Keratinocyte (primary cell): Measurements from ENCODE around the gene ZCCHC3. TPM values are rescaled to one million over a fixed set of nuclear protein-coding genes. Genes with fewer than 3 reads are reported as not detected.
A peak's percentile ranks its signal among the peaks of the same experiment; 100 is the strongest.

Source experiments
- DNase-seq: peaks from one replicate; pipeline ENCODE4 v3.0.0-alpha.2; 2011; ENCODE audit warnings: low read depth, missing footprints, low spot score
- FAIRE-seq: peaks from 2 replicates; lab custom pipeline; 2011; peaks lifted over from hg19 to GRCh38; lab: Jason Lieb, UNC
- H2AFZ ChIP-seq: 2 replicates; pipeline ENCODE4 v1.6.0; 2012; ENCODE audit warnings: low read length, control low read depth, inconsistent platforms; ENCODE audit not compliant: control insufficient read depth
- H3K27ac ChIP-seq: 2 replicates; pipeline ENCODE4 v1.5.1; 2011; ENCODE audit warnings: low read length; ENCODE audit not compliant: control insufficient read depth, insufficient read depth
- H3K27me3 ChIP-seq: 3 replicates; pipeline ENCODE4 v1.6.0; 2011; ENCODE audit warnings: low read length; ENCODE audit not compliant: control insufficient read depth, insufficient read depth; ENCODE audit errors: extremely low read depth
- H3K36me3 ChIP-seq, 2 experiments: 2 replicates in 1 of 2; 3 replicates in 1 of 2; pipeline ENCODE4 v1.5.1; 2011; ENCODE audit warnings: low read length in 2 of 2, mild to moderate bottlenecking in 1 of 2; ENCODE audit not compliant: control insufficient read depth in 2 of 2, insufficient read depth in 2 of 2; ENCODE audit errors: extremely low read depth in 1 of 2
- H3K4me1 ChIP-seq: 3 replicates; pipeline ENCODE4 v1.5.1; 2011; ENCODE audit warnings: low read length; ENCODE audit not compliant: control insufficient read depth, insufficient read depth; ENCODE audit errors: extremely low read depth
- H3K4me2 ChIP-seq: 3 replicates; pipeline ENCODE4 v1.6.0; 2011; ENCODE audit warnings: low read depth, low read length; ENCODE audit not compliant: control insufficient read depth, insufficient read depth; ENCODE audit errors: extremely low read depth
- H3K4me3 ChIP-seq, 3 experiments: fragments of 200-600 bp in 1 of 3; sonication (generic) in 1 of 3; 2 replicates in 2 of 3; 3 replicates in 1 of 3; pipeline ENCODE4 v1.5.1; 2011 to 2016; ENCODE audit warnings: low read length in 3 of 3, mild to moderate bottlenecking in 3 of 3, control low read depth in 2 of 3, inconsistent platforms in 1 of 3, low read depth in 1 of 3, mixed read lengths in 1 of 3, mixed run types in 1 of 3, moderate library complexity in 1 of 3; ENCODE audit not compliant: control insufficient read depth in 2 of 3, insufficient read depth in 2 of 3; ENCODE audit errors: extremely low read depth in 1 of 3
- H3K79me2 ChIP-seq: 2 replicates; pipeline ENCODE4 v1.6.0; 2012; ENCODE audit warnings: low read length; ENCODE audit not compliant: control insufficient read depth, insufficient read depth
- H3K9ac ChIP-seq: 3 replicates; pipeline ENCODE4 v1.6.0; 2011; ENCODE audit warnings: low read length; ENCODE audit not compliant: control insufficient read depth, insufficient read depth; ENCODE audit errors: extremely low read depth
- H3K9me1 ChIP-seq: 3 replicates; pipeline ENCODE4 v1.6.0; 2011; ENCODE audit warnings: low read length; ENCODE audit not compliant: control insufficient read depth, insufficient read depth; ENCODE audit errors: extremely low read depth
- H3K9me3 ChIP-seq: 2 replicates; pipeline ENCODE4 v1.5.1; 2012; ENCODE audit warnings: low read depth, low read length; ENCODE audit not compliant: control insufficient read depth
- H4K20me1 ChIP-seq: 3 replicates; pipeline ENCODE4 v1.6.0; 2011; ENCODE audit warnings: low read length; ENCODE audit not compliant: control insufficient read depth, insufficient read depth; ENCODE audit errors: extremely low read depth
- CTCF ChIP-seq, 3 experiments: IDR thresholded peaks in 1 of 3; conservative IDR thresholded peaks in 1 of 3; optimal IDR thresholded peaks in 1 of 3; 2 replicates in 2 of 3; 3 replicates in 1 of 3; pipeline versions ENCODE3 to v1.5.1; 2011; ENCODE audit warnings: low read length in 3 of 3, mild to moderate bottlenecking in 3 of 3, moderate library complexity in 2 of 3, control low read depth in 1 of 3, inconsistent platforms in 1 of 3; ENCODE audit not compliant: insufficient read depth in 2 of 3; ENCODE audit errors: extremely low read depth in 1 of 3
- EZH2 ChIP-seq: IDR thresholded peaks from one replicate; pipeline ENCODE4 v1.6.1; 2012; ENCODE audit warnings: inconsistent platforms, mild to moderate bottlenecking, low read length, moderate library complexity
- dilution Hi-C: fragments of 300-500 bp; cut with MboI; formaldehyde crosslinking; loops from one replicate; pipeline ENCODE4 v1.7.0; 2020; ENCODE audit warnings: low sequenced_read_pairs; ENCODE audit not compliant: extremely low pct_ligation_motif_present
- polyA plus RNA-seq, 5 experiments: library from polyadenylated mRNA; depleted of rRNA in 3 of 5; stranded (reverse) in 3 of 5; stranded (forward) in 1 of 5; unstranded in 1 of 5; fragments of >200 nt; gene quantifications; 1 replicate in 1 of 5; 2 replicates in 3 of 5; 3 replicates in 1 of 5; pipeline versions ENCODE4 v1.2.1 to v1.2.3, GENCODE V29; 2011 to 2012; ENCODE audit warnings: missing spikeins in 2 of 5, low read depth in 1 of 5, low replicate concordance in 1 of 5

The ZCCHC3 gene
- polyA plus RNA-seq, 1 donor (not counting 4 experiments of a cell fraction or from before 2014, with no cell fraction given) = 5.7 TPM

GRCh38 chr20:278607-279571 is 18.5 kb upstream of the ZCCHC3 start:
- H3K36me3 ChIP-seq = no peaks in the 10 kb centered on the region
- peak overlapping the region; percentile 5 for H3K4me2 ChIP-seq
- no peak for DNase-seq
- H2AFZ ChIP-seq = peak overlapping the region; percentile 40
- TF ChIP-seq EZH2 = no peak
- peak; percentile 19 to 38 (median 28) for TF ChIP-seq CTCF (optimal IDR thresholded peaks at IDR 0.05 in 1 of 3, IDR thresholded peaks at IDR 0.05 in 1 of 3, conservative IDR thresholded peaks at IDR 0.05 in 1 of 3; ENCODE audit: extremely low read depth in 1 of 3, insufficient read depth in 2 of 3, low read length in 3 of 3)
- H3K9ac ChIP-seq = no peak overlapping the region
- dilution Hi-C loops = no loop called here
- no peaks in the 10 kb centered on the region for H3K27me3 ChIP-seq
- H4K20me1 ChIP-seq = no peaks in the 10 kb centered on the region
- no peak overlapping the region for H3K27ac ChIP-seq
- FAIRE-seq = no peak
- H3K4me3 ChIP-seq = no peak overlapping the region
- H3K9me3 ChIP-seq = no peaks in the 10 kb centered on the region
- H3K79me2 ChIP-seq = no peaks in the 10 kb centered on the region
- H3K4me1 ChIP-seq = no peaks in the 10 kb centered on the region
- H3K9me1 ChIP-seq = no peaks in the 10 kb centered on the region

GRCh38 chr20:284172-284571 is 13.2 kb upstream of the ZCCHC3 start:
- no peaks in the 10 kb centered on the region for H3K9me3 ChIP-seq
- TF ChIP-seq CTCF (optimal IDR thresholded peaks at IDR 0.05 in 1 of 3, IDR thresholded peaks at IDR 0.05 in 1 of 3, conservative IDR thresholded peaks at IDR 0.05 in 1 of 3; ENCODE audit: extremely low read depth in 1 of 3, insufficient read depth in 2 of 3, low read length in 3 of 3) = no peak
- no peak for TF ChIP-seq EZH2

More at GRCh38 chr20:284172-284571, 13.2 kb upstream of the ZCCHC3 start:
- H3K36me3 ChIP-seq = no peaks in the 10 kb centered on the region
- H4K20me1 ChIP-seq = no peaks in the 10 kb centered on the region
- no peak overlapping the region for H3K9ac ChIP-seq
- H2AFZ ChIP-seq = no peak overlapping the region
- H3K79me2 ChIP-seq = no peaks in the 10 kb centered on the region
- no peak for FAIRE-seq
- H3K4me3 ChIP-seq = no peak overlapping the region
- no peaks in the 10 kb centered on the region for H3K4me1 ChIP-seq
- no peak overlapping the region for H3K4me2 ChIP-seq
- no peak for DNase-seq
- dilution Hi-C loops = no loop called here
- H3K27ac ChIP-seq = no peak overlapping the region
- H3K27me3 ChIP-seq = no peaks in the 10 kb centered on the region
- no peaks in the 10 kb centered on the region for H3K9me1 ChIP-seq
